ENCODE results near the gene CERS4. TPM values are rescaled to one million over a fixed set of nuclear protein-coding genes. Genes with fewer than 3 reads are reported as not detected.

The CERS4 gene
- total and polyA plus RNA-seq, 10 of the 15 experiments (the other 5 are each of a cell fraction or from before 2014, with no cell fraction given), result 0.34 to 62.1 (median 20.7) TPM

DNA sequence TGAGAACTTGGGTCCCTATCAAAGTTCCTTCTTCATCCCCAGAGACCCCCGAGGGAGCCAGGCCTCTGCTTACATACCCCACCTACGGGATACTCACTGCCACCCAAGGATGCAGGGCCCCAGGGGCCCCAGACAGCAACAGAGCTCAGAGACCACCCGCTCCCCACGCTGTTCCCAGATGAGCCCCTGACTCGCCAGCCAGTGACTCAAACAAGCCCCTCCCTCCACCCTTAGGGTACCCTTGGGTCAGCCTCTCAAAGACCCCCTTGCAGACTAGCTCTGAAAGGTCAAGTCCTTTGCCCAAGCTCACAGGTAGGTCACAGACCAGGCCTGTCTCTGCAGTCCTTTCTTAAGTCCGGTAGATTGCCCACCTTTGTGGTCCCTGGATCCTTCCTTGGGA lies 53.3 kb downstream of the CERS4 start:
- Histone ChIP-seq H3K27ac (ENCODE audit: control insufficient read depth, insufficient read depth) (no peak overlapping the region), H2AFZ (ENCODE audit: control insufficient read depth, low read depth, low read length) (no peak overlapping the region), H3K27me3 (replicated peaks in 1 of 2; ENCODE audit: control insufficient read depth in 2 of 2, insufficient read depth in 2 of 2, low read length in 1 of 2) (no peaks in the 10 kb centered on the region), H4K20me1 (ENCODE audit: control insufficient read depth, insufficient read depth) (no peaks in the 10 kb centered on the region), H3K36me3 (ENCODE audit: control insufficient read depth in 2 of 2, insufficient read depth in 2 of 2, low read length in 1 of 2) (peaks cover 8 to 10% of the 10 kb centered on the region in 2 experiments; a peak in 3 of 4 replicates), H3K79me2 (ENCODE audit: control insufficient read depth, insufficient read depth, low read length) (no peaks in the 10 kb centered on the region), H3K9me3 (replicated peaks; ENCODE audit: control insufficient read depth, insufficient read depth, low read length) (no peaks in the 10 kb centered on the region), H3K4me3 (no peak overlapping the region), H3K4me2 (ENCODE audit: control insufficient read depth, insufficient read depth) (no peak overlapping the region), H3K9ac (ENCODE audit: control insufficient read depth, insufficient read depth, low read length) (no peak overlapping the region), H3K4me1 (ENCODE audit: control insufficient read depth, insufficient read depth, low read length) (peaks cover 1% of the 10 kb centered on the region; the same call in 1 of the 2 replicates)
- no peak for DNase-seq (ENCODE audit: low read depth, low spot score)
- POLR2A ChIA-PET, result no interaction called here
- in situ Hi-C loops (cut with MboI) (no loop called here), intact Hi-C loops (cut with micrococcal nuclease; ENCODE audit: unreplicated experiment) (no loop called here)
- no peak for FAIRE-seq
- CTCF ChIA-PET, result interaction anchor here (0.6 to 0.7 kb wide), 2 partner anchors 107 to 316 kb away, joined by 3 to 4 read pairs; no protein-coding TSS in a partner anchor
- no TSS peak for BruUV-seq (replicated peaks)
- TF ChIP-seq FOXM1 (IDR thresholded peaks at IDR 0.05; ENCODE audit: low read depth, low read length) (no peak), ESRRA (IDR thresholded peaks at IDR 0.05; ENCODE audit: low read length) (no peak), SIN3A (IDR thresholded peaks at IDR 0.05; ENCODE audit: low read depth, low read length) (no peak), IKZF1 (conservative IDR thresholded peaks at IDR 0.05) (no peak), EZH2 (IDR thresholded peaks at IDR 0.05; ENCODE audit: borderline replicate concordance, control insufficient read depth, low read depth, low read length) (no peak), NR2C1 (IDR thresholded peaks at IDR 0.05) (no peak), CHD2 (IDR thresholded peaks at IDR 0.05; ENCODE audit: borderline replicate concordance, low read depth, low read length) (no peak), HDAC2 (IDR thresholded peaks at IDR 0.05) (no peak), MEF2A (IDR thresholded peaks at IDR 0.05; ENCODE audit: insufficient read depth, low read depth, low read length) (no peak), MXI1 (IDR thresholded peaks at IDR 0.05; ENCODE audit: low read depth, low read length) (no peak), RAD51 (IDR thresholded peaks at IDR 0.05) (no peak)
- TF ChIP-seq, protein P1, sequence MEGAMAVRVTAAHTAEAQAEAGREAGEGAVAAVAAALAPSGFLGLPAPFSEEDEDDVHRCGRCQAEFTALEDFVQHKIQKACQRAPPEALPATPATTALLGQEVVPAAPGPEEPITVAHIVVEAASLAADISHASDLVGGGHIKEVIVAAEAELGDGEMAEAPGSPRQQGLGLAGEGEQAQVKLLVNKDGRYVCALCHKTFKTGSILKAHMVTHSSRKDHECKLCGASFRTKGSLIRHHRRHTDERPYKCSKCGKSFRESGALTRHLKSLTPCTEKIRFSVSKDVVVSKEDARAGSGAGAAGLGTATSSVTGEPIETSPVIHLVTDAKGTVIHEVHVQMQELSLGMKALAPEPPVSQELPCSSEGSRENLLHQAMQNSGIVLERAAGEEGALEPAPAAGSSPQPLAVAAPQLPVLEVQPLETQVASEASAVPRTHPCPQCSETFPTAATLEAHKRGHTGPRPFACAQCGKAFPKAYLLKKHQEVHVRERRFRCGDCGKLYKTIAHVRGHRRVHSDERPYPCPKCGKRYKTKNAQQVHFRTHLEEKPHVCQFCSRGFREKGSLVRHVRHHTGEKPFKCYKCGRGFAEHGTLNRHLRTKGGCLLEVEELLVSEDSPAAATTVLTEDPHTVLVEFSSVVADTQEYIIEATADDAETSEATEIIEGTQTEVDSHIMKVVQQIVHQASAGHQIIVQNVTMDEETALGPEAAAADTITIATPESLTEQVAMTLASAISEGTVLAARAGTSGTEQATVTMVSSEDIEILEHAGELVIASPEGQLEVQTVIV (IDR thresholded peaks at IDR 0.05; ENCODE audit: borderline replicate concordance, partially characterized antibody), result no peak
- TF ChIP-seq, protein P2, sequence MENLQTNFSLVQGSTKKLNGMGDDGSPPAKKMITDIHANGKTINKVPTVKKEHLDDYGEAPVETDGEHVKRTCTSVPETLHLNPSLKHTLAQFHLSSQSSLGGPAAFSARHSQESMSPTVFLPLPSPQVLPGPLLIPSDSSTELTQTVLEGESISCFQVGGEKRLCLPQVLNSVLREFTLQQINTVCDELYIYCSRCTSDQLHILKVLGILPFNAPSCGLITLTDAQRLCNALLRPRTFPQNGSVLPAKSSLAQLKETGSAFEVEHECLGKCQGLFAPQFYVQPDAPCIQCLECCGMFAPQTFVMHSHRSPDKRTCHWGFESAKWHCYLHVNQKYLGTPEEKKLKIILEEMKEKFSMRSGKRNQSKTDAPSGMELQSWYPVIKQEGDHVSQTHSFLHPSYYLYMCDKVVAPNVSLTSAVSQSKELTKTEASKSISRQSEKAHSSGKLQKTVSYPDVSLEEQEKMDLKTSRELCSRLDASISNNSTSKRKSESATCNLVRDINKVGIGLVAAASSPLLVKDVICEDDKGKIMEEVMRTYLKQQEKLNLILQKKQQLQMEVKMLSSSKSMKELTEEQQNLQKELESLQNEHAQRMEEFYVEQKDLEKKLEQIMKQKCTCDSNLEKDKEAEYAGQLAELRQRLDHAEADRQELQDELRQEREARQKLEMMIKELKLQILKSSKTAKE (IDR thresholded peaks at IDR 0.05; ENCODE audit: low read depth, poor library complexity, severe bottlenecking), result no peak
- TF ChIP-seq, protein P3, sequence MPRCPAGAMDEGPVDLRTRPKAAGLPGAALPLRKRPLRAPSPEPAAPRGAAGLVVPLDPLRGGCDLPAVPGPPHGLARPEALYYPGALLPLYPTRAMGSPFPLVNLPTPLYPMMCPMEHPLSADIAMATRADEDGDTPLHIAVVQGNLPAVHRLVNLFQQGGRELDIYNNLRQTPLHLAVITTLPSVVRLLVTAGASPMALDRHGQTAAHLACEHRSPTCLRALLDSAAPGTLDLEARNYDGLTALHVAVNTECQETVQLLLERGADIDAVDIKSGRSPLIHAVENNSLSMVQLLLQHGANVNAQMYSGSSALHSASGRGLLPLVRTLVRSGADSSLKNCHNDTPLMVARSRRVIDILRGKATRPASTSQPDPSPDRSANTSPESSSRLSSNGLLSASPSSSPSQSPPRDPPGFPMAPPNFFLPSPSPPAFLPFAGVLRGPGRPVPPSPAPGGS (IDR thresholded peaks at IDR 0.05; ENCODE audit: borderline replicate concordance, insufficient read depth, low read depth, low read length, poor library complexity, severe bottlenecking), result no peak
- TF ChIP-seq, protein P4, sequence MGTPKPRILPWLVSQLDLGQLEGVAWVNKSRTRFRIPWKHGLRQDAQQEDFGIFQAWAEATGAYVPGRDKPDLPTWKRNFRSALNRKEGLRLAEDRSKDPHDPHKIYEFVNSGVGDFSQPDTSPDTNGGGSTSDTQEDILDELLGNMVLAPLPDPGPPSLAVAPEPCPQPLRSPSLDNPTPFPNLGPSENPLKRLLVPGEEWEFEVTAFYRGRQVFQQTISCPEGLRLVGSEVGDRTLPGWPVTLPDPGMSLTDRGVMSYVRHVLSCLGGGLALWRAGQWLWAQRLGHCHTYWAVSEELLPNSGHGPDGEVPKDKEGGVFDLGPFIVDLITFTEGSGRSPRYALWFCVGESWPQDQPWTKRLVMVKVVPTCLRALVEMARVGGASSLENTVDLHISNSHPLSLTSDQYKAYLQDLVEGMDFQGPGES (IDR thresholded peaks at IDR 0.05), result no peak
- SMC1A ChIA-PET (ENCODE audit: uncharacterized antibody, unreplicated experiment), result no interaction called here
- RAD21 ChIA-PET (ENCODE audit: unreplicated experiment), result no interaction called here
- WGBS (ENCODE audit: insufficient coverage, insufficient replicate concordance, low lambda C conversion rate, missing lambda C conversion rate), result 89% methylated on average over 6 of the region's 6 CpGs
- ATAC-seq, result no peak
